HG03066 (cell line): Measurements from ENCODE around the gene FGF3.
"Not testable (repeated sequence)": the region's sequence is repeated elsewhere in the genome, so short reads cannot be mapped to it uniquely, and the experiment has no call there.

ENCODE experiments used
- ATAC-seq: cut with Tn5 transposase; IDR thresholded peaks from one replicate; pipeline ENCODE4 v1.9.1; 2021; ENCODE audit warnings: low read depth; ENCODE audit not compliant: unreplicated experiment

FGF3 gene

DNA sequence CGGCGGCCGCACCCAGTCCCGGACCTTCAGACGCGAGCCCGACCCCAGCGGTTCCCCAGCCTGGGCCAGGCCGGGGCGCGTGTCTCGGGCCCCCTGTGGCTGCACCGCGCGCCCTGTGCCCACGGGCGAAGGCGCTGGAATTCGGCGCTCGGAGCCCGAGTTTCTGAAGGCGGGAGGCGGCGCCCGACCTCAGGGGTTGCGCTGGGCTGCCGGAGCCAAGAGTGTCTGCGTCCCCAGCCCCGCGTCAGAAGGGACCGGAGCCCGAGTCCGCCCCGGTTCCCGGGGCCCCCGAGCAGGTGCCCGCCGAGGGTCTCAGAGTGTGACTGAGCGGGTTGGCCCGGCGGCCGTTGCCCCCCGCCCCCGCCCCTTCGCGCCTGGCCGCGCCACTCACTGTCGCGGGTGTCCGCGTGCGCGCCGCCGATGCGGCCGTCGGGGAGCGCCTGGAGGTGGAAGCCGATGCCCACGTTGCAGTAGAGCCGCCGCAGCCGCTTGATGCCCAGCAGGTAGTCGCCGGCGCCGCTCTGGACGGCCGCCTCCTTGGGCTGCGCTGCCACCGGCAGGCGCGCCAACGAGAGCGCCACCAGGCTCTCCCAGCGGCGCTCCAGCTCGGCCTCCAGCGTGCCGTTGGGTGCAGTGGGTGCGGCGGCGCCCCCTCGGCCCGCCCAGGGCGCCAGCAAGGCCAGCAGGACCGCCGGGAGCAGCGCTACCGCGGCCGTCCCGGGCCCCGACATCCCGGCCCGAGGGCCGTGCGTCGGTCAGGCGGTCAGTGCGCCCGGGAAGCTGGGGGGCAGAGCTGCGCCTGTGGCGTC, 44.7 kb downstream of the FGF3 start:
- no peak for ATAC-seq

- ATAC-seq, result no peak
These were observed 45.4 kb downstream of the FGF3 start for GRCh38 chr11:69773626-69774353.

DNA sequence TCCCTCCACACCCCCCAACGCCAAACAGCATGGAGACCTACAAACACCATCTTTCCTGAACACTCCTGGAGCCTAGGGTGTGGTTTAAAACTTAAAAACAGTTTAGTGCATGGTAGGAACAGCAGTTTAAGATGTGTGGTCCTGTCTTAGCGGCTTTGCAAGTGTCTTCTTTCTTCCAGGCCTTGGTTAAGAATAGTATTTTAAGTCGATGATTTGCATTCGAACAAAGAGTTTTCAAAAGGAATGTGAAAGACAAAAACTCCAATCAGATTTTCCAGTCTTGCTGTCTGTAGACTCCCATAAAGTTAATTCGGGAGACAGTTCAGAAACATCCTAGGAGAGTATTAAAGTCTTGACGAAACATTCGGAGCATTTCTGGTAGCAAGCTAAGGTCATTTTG, 47.8 kb downstream of the FGF3 start:
- ATAC-seq, result no peak

DNA sequence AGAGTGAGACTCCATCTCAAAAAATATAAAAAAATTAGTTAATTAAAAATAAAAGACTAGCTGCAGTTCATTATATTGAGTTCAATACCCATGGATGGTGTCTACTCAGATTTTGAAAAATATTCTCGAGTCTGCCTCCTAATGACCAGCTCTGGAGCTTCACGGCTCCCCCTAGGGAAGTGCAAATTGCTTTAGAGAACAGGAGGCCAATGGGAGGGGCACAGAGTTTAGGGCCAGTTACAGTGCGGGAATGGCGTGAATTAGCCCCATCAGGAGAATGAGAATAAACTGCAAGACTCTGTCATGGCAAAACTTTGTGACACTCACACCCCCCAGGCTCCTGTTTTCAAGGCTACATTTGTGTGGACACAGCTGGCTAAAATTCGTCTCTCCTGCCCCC, 48.7 kb downstream of the FGF3 start:
- no peak for ATAC-seq

GRCh38 chr11:69765498-69765995, 53.7 kb downstream of the FGF3 start:
- ATAC-seq, result no peak

DNA sequence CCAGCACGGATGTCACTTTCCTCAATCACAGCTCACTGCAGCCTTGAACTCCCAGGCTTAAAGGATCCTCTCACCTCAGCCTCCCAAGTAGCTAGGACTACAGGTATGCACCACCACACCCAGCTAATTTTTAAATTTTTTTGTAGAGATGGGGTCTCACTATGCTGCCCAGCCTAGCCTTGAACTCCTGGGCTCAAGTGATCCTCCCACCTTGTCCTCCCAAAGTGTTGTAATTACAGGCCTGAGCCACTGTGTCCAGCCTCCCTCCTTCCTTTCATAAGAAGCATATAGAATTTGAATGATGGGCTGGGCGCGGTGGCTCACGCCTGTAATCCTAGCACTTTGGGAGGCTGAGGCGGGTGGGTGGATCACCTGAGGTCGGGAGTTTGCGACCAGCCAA, 54.3 kb downstream of the FGF3 start:
- ATAC-seq, result not testable (repeated sequence)

GRCh38 chr11:69760319-69760718, 58.9 kb downstream of the FGF3 start:
- ATAC-seq, result no peak
